Omental fat pad (tissue), 4 donors: ENCODE data around the gene CTSC. TPM values are rescaled to one million over a fixed set of nuclear protein-coding genes. Genes with fewer than 3 reads are reported as not detected.

Source experiments
- ATAC-seq: fragments of 150-250 bp; one replicate; pipeline ENCODE4 v1.9.1; 2016; ENCODE audit warnings: mild to moderate bottlenecking, moderate library complexity; ENCODE audit not compliant: low FRiP score
- DNase-seq: peaks from one replicate; pipeline ENCODE4 v3.0.0-alpha.2; 2019; ENCODE audit warnings: low spot score
- CTCF ChIP-seq, 3 donors: fragments of 450-650 bp; IDR thresholded peaks; one replicate each; pipeline ENCODE4 v1.5.1; 2016 to 2017; ENCODE audit warnings: antibody characterized with exemption in 3 of 3, mild to moderate bottlenecking in 3 of 3, moderate library complexity in 2 of 3
- total RNA-seq, 4 donors: library from RNA; depleted of rRNA; stranded (reverse); fragments of >200 nt; gene quantifications; one replicate each; pipeline ENCODE4 v1.1.0, GENCODE V29; 2016

Gene CTSC
- total RNA-seq, 4 donors from 2014 or later, result 136 to 234 (median 166) TPM

- DNase-seq (no peak), ATAC-seq (no peak)
- no peak for TF ChIP-seq CTCF (IDR thresholded peaks at IDR 0.05)
Measured at GRCh38 chr11:88341522-88342251, 4.2 kb upstream of the CTSC start.

GRCh38 chr11:88340366-88340935 lies 2.9 kb upstream of the CTSC start:
- DNase-seq (no peak), ATAC-seq (no peak)
- TF ChIP-seq CTCF (IDR thresholded peaks at IDR 0.05), result no peak

- TF ChIP-seq CTCF (IDR thresholded peaks at IDR 0.05), result no peak
- DNase-seq (no peak), ATAC-seq (peak; percentile 85)
Measured at GRCh38 chr11:88337987-88338668, 592 bp upstream of the CTSC start.

GRCh38 chr11:88335284-88335683 lies 2.3 kb downstream of the CTSC start:
- DNase-seq (no peak), ATAC-seq (no peak)
- TF ChIP-seq CTCF (IDR thresholded peaks at IDR 0.05), result no peak

- no peak for ATAC-seq
- TF ChIP-seq CTCF (IDR thresholded peaks at IDR 0.05), result no peak
- no peak for DNase-seq
Measured at GRCh38 chr11:88333862-88334261, 3.7 kb downstream of the CTSC start.

GRCh38 chr11:88332851-88333250 lies 4.7 kb downstream of the CTSC start:
- no peak for ATAC-seq
- DNase-seq, result no peak
- TF ChIP-seq CTCF (IDR thresholded peaks at IDR 0.05), result no peak
